Right lung (tissue), 5 donors: ENCODE measurements around the gene COL4A6. TPM values are rescaled to one million over a fixed set of nuclear protein-coding genes. Genes with fewer than 3 reads are reported as not detected.

Experiments
- DNase-seq, 2 donors: peaks; one replicate each; pipeline ENCODE4 v3.0.0-alpha.2; 2013
- polyA plus RNA-seq, 5 donors: library from polyadenylated mRNA; unstranded; fragments of 120-200 nt; gene quantifications; one replicate each; pipeline versions ENCODE4 v1.2.1 to v1.2.3, GENCODE V29; 2013; ENCODE audit warnings: inconsistent platforms in 1 of 5, low replicate concordance in 1 of 5; ENCODE audit not compliant: insufficient read length in 5 of 5, insufficient read depth in 1 of 5

COL4A6 gene
- polyA plus RNA-seq, 5 donors: 10.5 to 17.8 (median 14.5) TPM

DNA sequence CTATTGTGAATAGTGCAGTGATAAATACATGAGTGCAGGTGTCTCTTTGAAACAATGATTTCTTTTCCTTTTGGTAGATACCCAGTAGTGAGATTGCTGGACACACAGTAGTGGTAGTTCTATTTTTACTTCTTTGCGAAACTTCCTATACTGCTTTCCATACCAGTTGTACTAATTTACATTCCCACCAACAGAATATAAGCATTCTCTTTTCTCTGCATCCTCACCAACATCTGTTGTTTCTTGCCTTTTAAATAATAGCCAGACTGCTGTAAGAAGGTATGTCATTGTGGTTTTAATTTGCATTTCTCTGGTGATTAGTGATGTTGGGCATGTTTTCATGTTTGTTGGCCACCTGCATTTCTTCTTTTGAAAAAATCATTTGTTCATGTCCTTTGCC, 105.9 kb downstream of the COL4A6 start:
- DNase-seq: no peak

DNA sequence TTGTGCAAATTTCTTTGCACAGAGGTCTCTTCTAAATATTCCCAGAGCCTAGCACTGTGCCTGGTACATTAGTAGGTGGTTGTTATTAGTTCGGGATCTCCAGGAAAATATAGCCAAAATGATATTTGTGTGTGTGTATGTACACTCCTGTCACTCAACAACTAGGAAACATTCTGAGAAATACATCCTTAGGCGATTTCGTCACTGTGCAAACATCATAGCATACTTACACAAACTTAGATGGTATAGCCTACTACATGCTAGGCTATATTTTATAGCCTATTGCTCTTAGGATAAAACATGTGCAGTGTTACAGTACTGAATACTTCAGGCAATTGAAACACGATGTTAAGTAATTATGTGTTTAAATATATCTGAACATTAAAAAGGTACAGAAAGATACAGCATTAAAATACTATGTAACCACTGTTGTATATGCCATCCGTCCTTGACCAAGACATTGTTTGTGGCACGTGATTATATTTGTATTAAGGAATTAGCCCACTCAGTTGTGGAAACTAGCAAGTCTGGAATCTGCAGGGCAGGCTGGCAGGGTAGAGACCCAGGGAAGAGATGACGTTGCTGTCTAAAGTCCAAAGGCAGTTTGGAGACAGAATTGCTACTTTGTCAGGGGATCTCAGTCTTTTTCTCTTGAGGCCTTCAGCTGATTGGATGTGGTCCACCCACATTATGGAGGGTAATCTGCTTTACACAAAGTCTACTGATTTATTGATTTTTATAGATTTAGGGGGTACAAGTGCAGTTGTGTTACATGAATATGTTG, 106.9 kb downstream of the COL4A6 start:
- DNase-seq: no peak

DNA sequence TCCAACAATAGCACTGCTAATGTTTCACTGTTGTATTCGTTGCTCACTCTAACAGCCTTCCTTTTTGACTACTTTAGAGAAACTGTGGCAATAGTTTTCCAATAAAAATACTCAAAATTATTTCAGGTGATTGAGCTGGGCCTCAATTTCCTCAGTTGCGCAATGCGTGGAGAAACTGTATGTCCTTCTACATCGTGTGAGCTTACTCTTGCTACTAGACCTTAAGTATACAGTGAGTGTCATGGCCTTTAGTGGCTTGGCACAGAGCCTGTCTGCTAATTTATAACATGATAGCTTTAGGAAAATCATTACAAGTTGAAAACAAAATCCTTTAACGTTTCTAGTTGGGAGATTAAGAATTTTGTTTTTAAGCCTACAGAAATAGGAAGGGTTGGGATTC, 114.5 kb downstream of the COL4A6 start:
- DNase-seq: no peak

DNA sequence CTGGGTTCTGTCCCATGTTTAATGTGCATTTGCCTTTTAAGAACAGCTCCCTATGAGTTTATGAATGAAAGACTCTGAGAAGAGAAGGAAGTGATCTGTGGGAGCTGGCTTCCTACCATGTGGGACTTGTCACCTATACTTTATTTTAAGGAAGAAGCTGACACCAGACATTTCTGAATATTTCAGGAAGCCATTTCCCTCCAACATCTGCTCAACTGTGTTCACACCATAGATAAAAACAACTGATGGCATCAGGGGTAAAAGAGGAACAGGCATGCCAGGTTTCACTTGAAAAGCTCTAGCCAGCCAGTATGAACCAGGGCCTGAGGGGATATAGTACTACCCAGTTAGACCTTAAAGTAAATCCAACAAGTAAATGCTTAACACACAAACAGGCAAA, 116.0 kb downstream of the COL4A6 start:
- no peak for DNase-seq

DNA sequence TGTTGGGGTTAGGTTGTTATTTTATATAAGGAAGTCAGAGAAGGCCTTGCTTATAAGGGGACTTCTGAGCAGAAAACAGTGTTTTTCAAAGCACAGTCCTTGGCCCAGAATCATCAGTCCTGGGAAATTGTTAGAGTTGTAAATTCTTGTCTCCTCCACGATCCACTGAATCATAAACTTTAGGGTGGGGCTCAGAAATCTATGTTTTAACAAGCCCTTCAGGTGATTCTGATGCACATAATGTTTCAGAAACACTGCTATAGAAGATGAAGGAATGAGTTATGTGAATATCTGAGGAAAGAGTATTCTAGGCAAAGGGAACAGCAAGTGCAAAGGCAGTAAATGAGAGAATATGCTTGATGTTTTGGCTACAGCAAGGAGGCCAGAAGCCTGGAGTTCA, 121.8 kb downstream of the COL4A6 start:
- no peak for DNase-seq

DNA sequence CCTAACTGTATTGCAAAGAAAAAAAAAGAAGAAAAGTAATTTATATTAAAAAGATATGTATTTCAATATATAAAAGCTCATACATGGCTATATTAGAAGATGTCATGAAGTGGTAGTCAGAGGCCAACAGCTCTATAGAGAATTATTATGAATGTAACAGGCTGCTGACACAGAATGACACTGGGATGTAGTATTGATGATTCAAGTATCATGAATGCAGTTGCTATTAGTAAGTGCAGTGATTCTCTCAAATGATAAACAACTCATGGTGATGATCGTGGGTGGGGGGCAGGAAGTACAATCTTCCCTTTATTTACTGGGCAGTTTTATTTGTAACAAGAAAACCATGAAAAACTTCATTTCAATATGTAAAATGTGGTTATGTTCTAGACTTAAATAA, 124.6 kb downstream of the COL4A6 start:
- no peak for DNase-seq

DNA sequence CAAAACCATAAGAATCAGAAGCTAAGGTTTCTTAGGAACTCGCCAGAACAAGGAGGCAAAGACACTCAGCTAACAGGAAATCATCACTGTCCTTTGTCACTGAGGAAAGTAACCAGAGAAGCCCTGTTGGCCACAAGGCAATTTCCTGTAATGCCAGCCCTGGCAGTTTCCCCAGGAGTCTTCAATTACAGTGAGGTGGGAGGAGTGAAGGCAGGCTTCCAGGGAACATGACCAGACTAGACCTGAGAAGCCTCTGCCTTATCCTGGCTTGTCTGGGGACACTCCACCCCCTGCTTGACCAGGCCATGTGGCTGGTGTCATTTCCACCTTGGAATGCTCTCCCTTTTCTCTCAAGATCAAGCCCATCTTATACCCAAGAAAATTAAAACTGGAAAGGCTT, 125.3 kb downstream of the COL4A6 start:
- DNase-seq: no peak

DNA sequence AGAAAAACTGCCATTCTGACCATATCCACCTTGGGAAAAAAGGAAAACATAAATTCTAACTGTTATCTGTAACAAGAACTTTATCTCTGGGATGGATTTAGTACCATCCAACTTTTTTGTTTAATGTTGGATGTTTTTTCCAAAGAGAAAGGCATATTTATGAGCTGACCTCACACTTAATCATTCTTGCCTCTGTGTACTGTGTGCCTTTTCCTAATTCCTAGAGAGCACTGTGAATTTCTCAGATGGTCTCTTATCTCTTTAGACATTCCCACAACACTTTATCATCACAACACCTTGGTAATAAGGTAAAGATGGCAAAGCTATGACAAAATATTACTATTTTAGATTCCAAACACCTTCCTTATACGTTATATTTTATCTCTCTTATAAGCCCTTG, 126.2 kb downstream of the COL4A6 start:
- DNase-seq: no peak

DNA sequence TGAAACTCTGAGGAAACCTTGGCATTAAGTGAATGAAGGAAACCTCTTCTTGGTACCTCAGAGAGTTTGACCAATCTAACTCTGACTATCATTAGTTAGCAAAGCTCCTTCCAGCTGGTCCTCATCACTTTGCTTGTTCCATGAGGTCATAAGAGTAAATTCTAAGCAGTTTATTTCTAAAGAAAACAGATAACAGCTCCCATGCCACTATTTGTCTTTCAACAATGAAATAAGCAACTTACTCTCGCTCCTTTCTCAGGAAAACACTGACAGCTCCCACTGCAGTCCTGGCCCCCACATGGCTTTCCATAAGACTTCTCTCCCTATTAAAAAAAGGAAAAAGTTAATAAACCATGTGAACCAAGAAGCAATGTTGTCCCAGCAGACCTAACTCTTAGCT, 127.7 kb downstream of the COL4A6 start:
- no peak for DNase-seq

DNA sequence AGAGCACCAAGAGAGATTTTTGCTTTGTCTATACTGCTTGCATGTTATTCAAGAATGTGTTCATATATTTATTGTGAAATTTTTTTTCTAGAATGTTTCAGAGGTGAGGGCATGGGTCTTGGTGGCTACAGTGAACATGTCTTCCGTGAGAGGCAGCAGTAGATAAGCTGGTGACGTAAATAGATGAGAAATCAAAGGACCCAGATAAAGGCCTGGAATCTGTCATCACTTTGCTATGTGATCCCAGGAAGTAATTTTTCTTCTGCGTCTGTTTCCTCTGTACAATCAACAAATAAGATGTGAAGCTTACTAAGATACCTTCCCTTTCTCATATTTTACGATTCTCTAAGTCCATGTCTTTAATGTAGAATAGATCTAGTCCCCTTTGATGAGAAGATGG, 129.1 kb downstream of the COL4A6 start:
- no peak for DNase-seq

DNA sequence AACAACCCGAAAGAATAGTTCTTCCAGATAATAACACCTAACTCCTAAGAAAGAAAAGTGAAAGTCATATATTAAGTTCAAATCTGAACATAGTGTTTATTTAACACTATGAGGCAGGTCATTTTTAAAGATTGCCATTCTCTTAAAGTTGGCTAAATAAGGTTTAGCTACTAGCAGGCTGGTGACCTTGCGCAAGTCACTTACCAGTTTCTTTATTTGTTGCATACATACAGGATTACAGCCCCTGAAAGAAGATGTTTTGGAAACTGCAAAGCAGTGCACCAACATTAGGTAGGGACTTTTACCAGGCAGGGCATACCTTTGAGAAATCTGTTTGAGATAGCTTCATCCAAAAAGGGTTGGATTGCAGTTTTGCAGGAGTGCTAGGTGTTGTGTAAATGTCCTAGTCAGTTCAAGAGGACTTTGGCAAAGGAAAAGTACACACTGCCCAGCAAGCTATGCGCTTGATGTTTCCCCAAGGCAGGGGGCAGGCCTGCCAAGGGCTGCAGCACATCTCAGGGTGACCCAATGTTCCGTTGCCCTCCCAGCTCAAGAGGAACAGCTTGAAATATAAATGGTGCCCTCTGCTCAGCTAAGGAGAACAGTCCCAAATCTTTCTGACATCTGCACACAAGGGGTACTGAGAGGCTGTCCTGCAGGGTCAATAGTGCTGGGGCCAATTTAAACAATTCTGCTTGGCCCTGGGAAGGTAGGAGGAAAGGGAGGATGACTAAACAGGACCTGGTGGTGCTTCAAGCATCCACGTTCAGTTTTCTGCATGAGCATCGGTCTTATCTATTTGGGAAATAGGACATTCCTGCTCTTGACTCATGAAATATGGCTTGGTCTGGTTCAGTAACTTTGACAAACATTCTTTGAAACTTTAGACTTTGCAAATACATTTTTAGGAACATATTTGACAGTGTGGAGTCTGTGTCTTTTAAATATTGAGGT, 130.8 kb downstream of the COL4A6 start:
- DNase-seq: no peak

DNA sequence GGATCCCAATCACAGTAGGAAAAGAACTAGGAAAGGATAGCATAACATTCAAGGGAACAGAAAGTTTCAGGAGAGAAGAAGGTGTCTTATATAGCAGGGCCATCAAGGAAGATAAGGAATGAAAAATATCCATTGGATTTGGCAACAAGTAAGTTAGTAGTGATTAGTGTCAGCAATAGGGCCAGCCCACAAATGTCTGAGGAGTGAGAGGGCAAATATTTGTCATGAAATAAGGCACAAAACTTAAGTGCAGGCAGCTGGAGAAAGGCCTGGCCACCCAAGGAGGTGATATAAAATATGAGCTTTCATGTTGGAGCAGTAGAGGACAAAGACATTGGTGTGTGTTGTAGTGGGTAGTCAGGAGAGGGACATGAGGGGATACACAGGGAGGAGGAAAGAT, 132.1 kb downstream of the COL4A6 start:
- no peak for DNase-seq

DNA sequence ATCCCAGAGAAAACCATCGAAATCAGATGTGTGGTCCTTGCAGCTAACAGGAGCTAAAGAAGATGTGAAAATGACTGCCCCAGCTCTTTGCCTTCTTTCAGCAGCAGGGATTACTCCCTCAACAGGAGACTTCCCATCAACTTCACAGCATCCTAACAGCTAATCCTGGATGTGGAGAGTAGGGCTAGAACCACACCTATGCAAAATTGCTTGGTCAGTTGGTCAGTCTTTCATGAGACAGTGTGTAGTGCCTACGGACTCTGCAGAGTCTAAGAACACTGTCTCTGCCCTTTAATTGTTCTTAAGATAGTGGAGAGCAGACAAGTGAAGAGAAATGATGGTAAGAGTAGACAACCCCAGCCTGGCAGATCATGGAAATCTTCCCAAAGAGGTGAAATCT, 133.5 kb downstream of the COL4A6 start:
- DNase-seq: no peak

DNA sequence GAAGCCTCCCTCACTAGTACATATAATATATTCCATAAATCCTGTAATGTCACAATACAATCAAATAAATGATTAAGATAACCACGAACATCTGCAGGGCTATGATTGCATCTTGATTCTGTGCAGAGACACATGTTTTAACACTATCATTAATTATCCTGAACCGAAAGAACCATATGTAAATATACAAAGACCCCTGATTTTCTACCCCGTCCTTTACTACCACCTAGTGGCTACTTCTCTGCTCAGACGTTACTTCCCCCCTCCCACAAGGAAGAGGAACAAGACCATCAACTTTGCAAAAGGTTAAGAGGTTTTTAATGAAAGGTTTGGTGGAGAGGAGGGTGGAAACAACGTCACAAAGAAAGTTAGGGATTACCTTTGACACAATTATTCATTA, 134.0 kb downstream of the COL4A6 start:
- DNase-seq: no peak

DNA sequence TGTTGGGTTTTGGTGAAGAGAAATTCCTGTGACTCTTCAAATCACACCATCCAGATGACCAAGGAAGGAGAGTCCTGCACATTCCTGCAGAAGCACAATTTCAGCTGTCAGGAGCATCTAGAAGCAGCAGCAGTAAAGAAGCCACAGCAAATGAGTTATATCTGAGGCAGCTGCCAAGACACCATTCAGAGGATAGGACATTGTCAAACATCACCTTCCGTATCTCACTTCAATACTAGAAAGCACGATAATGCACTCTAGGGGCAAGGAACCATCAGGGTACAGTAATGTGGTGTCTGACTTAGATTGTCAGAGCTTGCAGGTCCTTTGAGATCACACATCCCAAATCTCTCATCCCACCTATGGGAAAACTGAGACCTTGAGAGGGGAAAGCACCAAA, 134.5 kb downstream of the COL4A6 start:
- DNase-seq: no peak

DNA sequence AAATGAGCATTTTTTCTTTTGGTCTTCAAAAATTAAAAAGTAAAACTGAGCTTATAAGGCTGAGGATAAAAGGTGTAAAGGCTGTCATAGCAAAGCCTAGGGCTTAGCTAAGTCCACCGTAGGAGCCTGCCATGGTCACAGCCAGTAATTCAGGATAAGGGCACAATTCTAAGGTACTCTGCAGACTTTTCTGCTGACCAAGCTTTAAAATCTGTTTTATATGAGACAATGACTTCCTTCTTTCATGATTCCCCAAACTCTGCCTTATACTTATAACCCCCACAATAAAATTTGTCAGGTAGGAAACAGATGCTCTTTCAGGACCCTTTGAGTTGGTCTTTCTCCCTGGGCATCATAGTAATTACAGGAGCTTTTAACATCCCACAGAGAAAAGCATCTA, 138.5 kb downstream of the COL4A6 start:
- no peak for DNase-seq

DNA sequence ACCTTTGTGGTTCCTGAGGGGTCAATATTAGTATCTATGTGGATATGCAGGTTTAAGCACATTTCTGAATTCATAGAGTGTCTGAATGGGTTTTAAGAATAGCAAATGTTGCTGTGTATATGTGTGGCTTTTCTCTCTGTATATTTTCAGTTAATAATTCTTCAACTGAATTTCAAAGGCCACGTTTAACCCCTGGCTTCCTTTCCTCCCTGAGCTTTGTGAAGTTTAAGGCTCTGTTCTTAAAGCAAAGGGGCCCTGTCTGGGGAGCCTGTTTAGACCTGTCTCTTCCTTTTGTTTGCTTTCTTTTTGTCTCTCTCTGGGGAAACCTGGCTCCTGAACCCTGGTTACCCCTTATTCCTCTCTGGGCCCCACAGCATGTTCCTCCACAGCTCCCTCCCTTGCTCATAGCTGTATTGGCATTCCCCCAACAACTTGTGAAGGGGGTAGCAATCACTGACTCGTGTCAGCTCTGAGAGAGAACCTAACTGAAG, 139.1 kb downstream of the COL4A6 start:
- no peak for DNase-seq

DNA sequence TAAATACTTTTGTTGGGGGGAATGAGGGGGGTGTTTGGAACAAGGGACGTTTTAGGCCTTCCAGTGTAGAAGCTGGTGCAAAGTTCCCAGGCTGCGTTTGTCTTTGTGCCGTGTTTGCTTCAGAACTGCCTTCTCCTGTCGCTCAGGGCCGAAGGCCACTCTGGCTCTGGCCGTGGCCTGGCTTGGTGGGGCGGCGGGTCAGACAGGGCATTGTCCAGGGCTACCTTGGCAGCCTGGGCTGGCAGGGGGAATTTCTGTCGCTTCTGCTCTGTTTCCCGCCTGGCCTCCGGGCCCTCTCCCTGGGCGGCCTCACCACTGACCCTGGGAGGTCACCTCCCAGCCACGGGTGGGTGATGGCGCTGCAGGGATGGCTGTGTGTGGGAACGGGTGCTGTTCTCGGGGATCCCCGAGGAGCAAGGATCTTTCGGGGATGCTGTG, 140.0 kb downstream of the COL4A6 start:
- no peak for DNase-seq

DNA sequence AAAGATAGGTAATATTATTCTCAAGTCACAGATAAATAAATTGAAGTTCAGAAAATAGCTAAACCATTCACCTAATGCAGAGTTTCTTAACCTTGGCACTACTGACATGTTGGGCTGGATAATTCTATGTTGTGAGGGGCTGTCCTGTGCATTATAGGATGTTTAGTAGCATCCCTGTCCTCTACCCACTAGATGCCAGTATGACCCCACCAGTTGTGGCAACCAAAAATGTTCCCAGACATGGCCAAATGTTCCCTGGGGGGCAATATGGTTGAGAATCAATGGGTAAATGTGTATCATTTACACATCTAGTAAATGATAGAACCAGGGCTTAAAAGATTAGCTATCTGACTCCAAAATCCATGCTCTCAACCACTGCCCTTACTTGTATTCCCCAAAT, 140.9 kb downstream of the COL4A6 start:
- no peak for DNase-seq

DNA sequence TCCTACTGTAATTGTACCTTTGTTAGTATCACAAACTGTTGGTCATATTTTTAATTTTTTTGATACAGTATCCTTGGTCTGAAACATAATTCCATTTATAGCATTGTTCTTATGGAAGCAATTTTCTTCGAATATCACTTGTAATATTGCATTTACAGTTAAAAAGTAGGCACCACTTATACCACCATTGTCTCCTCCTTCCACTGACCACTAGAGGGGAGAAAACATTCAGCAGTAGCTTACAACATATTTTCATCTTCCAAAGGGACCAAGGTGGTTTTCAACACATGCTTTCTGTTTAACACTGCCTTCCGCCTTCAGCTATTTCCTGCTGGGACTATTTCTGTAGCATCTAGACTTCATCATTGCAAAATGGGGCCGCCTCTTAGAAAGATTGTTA, 146.2 kb downstream of the COL4A6 start:
- no peak for DNase-seq

DNA sequence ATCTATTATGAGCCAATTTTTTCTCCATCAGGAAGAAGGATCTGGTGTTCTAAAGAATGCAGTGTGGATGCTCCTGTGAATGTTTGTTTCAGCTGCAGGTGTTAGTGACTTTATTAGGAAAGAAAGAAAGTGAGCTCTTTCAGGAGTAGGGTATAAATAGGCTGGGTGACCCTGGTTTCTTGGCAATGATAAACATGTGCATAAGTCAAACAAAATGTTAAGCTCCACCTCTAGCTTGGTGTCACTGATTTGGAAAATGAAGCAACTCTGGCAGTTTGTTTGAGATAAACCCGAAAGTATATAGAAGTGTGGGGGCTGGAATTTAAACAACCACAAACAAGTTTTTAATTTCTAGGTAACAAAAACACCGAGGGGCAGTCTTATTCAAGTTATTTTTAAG, 152.3 kb downstream of the COL4A6 start:
- DNase-seq: no peak

DNA sequence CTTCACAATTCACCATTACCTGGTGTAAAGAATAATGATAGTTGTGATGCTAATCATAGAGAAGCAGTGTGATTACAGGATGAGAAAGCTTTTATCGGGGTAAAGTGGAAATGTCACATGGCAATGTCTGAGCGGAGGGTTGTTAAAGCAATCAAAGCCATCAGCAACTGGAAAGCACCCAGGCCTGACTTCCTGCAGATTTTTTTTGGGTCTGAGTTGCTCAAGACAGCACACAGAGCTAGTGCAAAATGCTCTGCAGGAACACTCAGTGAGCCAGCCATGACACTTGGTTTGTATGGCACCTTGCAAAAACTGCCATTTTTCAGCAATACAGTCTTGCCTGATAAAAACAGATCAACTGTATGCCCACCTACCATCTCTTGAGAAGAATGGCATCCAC, 152.9 kb downstream of the COL4A6 start:
- DNase-seq: no peak

DNA sequence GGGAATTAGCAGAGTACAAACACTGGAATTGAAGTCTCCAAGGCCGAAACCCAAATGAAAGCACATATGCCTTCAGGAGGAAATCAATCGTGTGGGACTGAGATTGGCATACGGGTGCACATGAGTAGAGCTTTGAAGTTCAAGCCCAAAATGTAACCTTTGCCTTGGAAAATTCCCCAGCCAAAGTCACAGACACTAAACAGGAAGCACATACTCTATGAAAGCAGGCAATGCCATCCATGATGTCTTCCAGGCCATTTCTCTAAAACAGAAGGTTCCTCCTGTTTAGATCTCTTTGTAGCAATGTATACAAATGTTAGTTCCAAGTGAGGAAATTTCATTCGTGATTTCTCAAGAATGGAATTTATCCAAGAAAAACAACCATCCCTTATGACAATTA, 162.5 kb downstream of the COL4A6 start:
- no peak for DNase-seq
